ENCODE results near the gene SP3. TPM values are rescaled to one million over a fixed set of nuclear protein-coding genes. Genes with fewer than 3 reads are reported as not detected.

SP3 gene
- total and polyA plus RNA-seq, 12 donors: 8.6 to 45.7 (median 40.7) TPM

GRCh38 chr2:173986805-173987204 lies 21.6 kb upstream of the SP3 start:
- DNase-seq (peak in 1 of 2 donors; percentile 61), ATAC-seq (peak in 7 of 8 donors; percentile 23 to 68 (median 38))
- intact Hi-C loops (cut with DNase I): loop anchor here in 1 of 10 donors (5.0 kb wide), 1 partner anchor 40 kb away; no protein-coding TSS in a partner anchor
- H3K36me3 ChIP-seq: no peaks in the 10 kb centered on the region
- H3K27ac ChIP-seq: peak overlapping the region; percentile 7 to 87 (median 46)
- peaks cover 22 to 93% (median 67%) of the 10 kb centered on the region in 9 donors for H3K4me1 ChIP-seq
- H3K9me3 ChIP-seq: no peaks in the 10 kb centered on the region
- no peak overlapping the region for H3K4me3 ChIP-seq
- 64 to 70% methylated on average over 2 of the region's 2 CpGs for WGBS, 2 donors
- TF ChIP-seq CTCF (IDR thresholded peaks at IDR 0.05): no peak
- no peaks in the 10 kb centered on the region for H3K27me3 ChIP-seq

GRCh38 chr2:173985605-173985992 lies 20.4 kb upstream of the SP3 start:
- no peaks in the 10 kb centered on the region for H3K27me3 ChIP-seq
- intact Hi-C loops (cut with DNase I): loop anchor here in 1 of 10 donors (5.0 kb wide), 1 partner anchor 42 kb away; no protein-coding TSS in a partner anchor
- no peaks in the 10 kb centered on the region for H3K36me3 ChIP-seq
- H3K27ac ChIP-seq: peak overlapping the region in 6 of 10 donors; percentile 1 to 87 (median 30)
- H3K9me3 ChIP-seq: no peaks in the 10 kb centered on the region
- no peak for TF ChIP-seq CTCF (IDR thresholded peaks at IDR 0.05)
- H3K4me3 ChIP-seq: no peak overlapping the region
- DNase-seq (no peak), ATAC-seq (no peak)
- H3K4me1 ChIP-seq: peaks cover 10 to 82% (median 55%) of the 10 kb centered on the region in 9 donors
- 75 to 79% methylated on average over 1 of the region's 1 CpG for WGBS, 2 donors

- H3K9me3 ChIP-seq: no peaks in the 10 kb centered on the region
- WGBS, 2 donors: 73 to 78% methylated on average over 9 of the region's 9 CpGs
- intact Hi-C loops (cut with DNase I): loop anchor here in 1 of 10 donors (5.0 kb wide), 1 partner anchor 42 kb away; no protein-coding TSS in a partner anchor
- H3K27me3 ChIP-seq: no peaks in the 10 kb centered on the region
- ATAC-seq: peak in 1 of 8 donors; percentile 56
- TF ChIP-seq CTCF (IDR thresholded peaks at IDR 0.05): no peak
- no peaks in the 10 kb centered on the region for H3K36me3 ChIP-seq
- H3K4me3 ChIP-seq: no peak overlapping the region
- no peak for DNase-seq
- peaks cover 6 to 82% (median 54%) of the 10 kb centered on the region in 9 donors for H3K4me1 ChIP-seq
- peak overlapping the region in 4 of 10 donors; percentile 1 to 87 (median 47) for H3K27ac ChIP-seq
Observed at GRCh38 chr2:173984866-173985604, 19.9 kb upstream of the SP3 start.

GRCh38 chr2:173983391-173983871 lies 18.3 kb upstream of the SP3 start:
- WGBS, 2 donors: 23 to 41% methylated on average over 3 of the region's 3 CpGs
- ATAC-seq (peak in 2 of 8 donors; percentile 9), DNase-seq (no peak)
- H3K36me3 ChIP-seq: no peaks in the 10 kb centered on the region
- H3K27me3 ChIP-seq: no peaks in the 10 kb centered on the region
- intact Hi-C loops (cut with DNase I): no loop called here
- no peak for TF ChIP-seq CTCF (IDR thresholded peaks at IDR 0.05)
- H3K27ac ChIP-seq: peak overlapping the region in 3 of 10 donors; percentile 5 to 26 (median 19)
- peaks cover 3 to 75% (median 50%) of the 10 kb centered on the region in 9 donors for H3K4me1 ChIP-seq
- no peak overlapping the region for H3K4me3 ChIP-seq
- no peaks in the 10 kb centered on the region for H3K9me3 ChIP-seq

All from heart right ventricle (tissue), 16 donors.